Measurements from ENCODE around the gene MED7.

- TF ChIP-seq, protein P1, sequence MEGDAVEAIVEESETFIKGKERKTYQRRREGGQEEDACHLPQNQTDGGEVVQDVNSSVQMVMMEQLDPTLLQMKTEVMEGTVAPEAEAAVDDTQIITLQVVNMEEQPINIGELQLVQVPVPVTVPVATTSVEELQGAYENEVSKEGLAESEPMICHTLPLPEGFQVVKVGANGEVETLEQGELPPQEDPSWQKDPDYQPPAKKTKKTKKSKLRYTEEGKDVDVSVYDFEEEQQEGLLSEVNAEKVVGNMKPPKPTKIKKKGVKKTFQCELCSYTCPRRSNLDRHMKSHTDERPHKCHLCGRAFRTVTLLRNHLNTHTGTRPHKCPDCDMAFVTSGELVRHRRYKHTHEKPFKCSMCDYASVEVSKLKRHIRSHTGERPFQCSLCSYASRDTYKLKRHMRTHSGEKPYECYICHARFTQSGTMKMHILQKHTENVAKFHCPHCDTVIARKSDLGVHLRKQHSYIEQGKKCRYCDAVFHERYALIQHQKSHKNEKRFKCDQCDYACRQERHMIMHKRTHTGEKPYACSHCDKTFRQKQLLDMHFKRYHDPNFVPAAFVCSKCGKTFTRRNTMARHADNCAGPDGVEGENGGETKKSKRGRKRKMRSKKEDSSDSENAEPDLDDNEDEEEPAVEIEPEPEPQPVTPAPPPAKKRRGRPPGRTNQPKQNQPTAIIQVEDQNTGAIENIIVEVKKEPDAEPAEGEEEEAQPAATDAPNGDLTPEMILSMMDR (IDR thresholded peaks at IDR 0.05), result no peak
- no peak for TF ChIP-seq EP300 (IDR thresholded peaks at IDR 0.05)
- no peak for TF ChIP-seq POLR2A (IDR thresholded peaks at IDR 0.05)
- TF ChIP-seq POLR2AphosphoS5 (IDR thresholded peaks at IDR 0.05), result no peak
Measured at GRCh38 chr5:157164521-157164920, 21.9 kb upstream of the MED7 start.

All from stomach (tissue), 4 donors.